Measurements from ENCODE around the gene ITPRID1. TPM values are rescaled to one million over a fixed set of nuclear protein-coding genes. Genes with fewer than 3 reads are reported as not detected.
"Not testable (repeated sequence)": the region's sequence is repeated elsewhere in the genome, so short reads cannot be mapped to it uniquely, and the experiment has no call there.

Gene ITPRID1
- total RNA-seq, 4 donors from 2014 or later, result 1.00 TPM; not detected in 3

DNA sequence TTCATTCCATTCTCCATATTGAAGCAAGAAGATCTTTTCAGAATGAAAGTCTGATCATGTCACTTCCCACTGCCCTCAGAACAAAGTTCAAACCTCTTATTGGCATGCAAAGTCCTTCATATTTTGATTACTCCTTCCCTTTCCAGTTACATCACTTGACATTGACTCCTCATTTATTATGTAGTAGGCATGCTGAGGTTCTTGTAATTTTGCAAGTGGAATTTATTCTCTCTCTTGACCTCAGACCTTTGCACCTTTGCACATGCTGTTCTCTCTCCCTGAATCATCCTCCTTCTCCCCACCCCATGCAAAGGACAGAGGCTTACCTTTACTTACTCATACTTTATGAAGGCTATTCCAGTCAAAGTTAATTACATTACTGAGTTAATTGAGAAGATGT is 13.0 kb downstream of the ITPRID1 start:
- Histone ChIP-seq H3K27ac (no peak overlapping the region), H3K9me3 (no peaks in the 10 kb centered on the region), H3K36me3 (no peaks in the 10 kb centered on the region), H3K4me1 (no peaks in the 10 kb centered on the region), H3K27me3 (no peaks in the 10 kb centered on the region), H3K4me3 (no peak overlapping the region)
- no peak for DNase-seq
- TF ChIP-seq, protein P1, sequence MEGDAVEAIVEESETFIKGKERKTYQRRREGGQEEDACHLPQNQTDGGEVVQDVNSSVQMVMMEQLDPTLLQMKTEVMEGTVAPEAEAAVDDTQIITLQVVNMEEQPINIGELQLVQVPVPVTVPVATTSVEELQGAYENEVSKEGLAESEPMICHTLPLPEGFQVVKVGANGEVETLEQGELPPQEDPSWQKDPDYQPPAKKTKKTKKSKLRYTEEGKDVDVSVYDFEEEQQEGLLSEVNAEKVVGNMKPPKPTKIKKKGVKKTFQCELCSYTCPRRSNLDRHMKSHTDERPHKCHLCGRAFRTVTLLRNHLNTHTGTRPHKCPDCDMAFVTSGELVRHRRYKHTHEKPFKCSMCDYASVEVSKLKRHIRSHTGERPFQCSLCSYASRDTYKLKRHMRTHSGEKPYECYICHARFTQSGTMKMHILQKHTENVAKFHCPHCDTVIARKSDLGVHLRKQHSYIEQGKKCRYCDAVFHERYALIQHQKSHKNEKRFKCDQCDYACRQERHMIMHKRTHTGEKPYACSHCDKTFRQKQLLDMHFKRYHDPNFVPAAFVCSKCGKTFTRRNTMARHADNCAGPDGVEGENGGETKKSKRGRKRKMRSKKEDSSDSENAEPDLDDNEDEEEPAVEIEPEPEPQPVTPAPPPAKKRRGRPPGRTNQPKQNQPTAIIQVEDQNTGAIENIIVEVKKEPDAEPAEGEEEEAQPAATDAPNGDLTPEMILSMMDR (IDR thresholded peaks at IDR 0.05), result no peak
- TF ChIP-seq POLR2A (IDR thresholded peaks at IDR 0.05), result no peak
- intact Hi-C loops (cut with DNase I), result no loop called here

DNA sequence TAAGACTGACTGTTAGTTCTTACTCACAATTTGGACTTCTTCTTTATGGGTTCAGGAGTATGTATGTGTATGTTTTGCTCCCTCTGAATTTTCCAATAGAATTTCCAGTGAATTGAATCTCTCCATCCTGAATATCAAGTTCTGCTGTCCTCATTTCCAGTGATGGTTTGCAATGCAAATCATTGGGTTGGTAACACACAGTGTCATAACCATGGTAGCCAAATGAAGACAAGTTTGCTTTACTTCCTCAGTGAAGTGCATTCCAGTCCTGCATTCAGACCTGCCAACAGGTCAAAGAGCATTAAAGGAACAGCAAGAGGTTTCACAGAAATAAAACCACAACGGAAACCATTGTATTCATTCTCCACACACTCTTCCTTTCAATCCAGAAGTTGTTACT is 15.2 kb downstream of the ITPRID1 start:
- Histone ChIP-seq H3K36me3 (no peaks in the 10 kb centered on the region), H3K9me3 (no peaks in the 10 kb centered on the region), H3K4me1 (no peaks in the 10 kb centered on the region), H3K27ac (no peak overlapping the region), H3K4me3 (no peak overlapping the region), H3K27me3 (no peaks in the 10 kb centered on the region)
- TF ChIP-seq, protein P1 (IDR thresholded peaks at IDR 0.05), result no peak
- no peak for TF ChIP-seq POLR2A (IDR thresholded peaks at IDR 0.05)
- WGBS, 2 donors, result 64 to 69% methylated on average over 1 of the region's 1 CpG
- no peak for DNase-seq
- intact Hi-C loops (cut with DNase I), result no loop called here

DNA sequence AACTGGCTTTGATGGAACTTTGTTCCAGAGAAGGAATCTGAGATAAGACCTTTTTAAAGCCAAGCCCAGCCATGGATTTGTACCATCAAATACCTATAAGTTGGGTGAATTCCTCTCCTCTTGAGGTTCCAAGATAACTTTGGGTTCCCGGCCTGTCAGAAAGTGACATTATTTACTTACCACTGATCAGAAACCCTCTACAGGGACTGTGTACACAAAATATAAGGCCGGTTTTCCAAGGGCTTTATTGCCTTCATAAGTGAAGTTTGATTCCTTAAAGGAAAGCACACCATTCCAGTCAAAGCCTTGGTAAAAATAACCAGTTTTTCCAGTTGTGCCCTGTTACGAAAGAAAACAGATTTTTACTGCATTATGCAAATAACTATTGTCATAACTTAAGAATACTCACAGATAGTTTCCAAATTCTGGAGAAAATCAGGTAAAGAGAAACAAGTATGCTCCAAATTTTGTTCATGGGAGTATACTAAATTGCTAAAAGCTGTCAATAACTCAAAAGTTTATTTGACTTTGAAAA is 26.8 kb downstream of the ITPRID1 start:
- H3K4me3 ChIP-seq; H3K36me3 ChIP-seq; DNase-seq; H3K9me3 ChIP-seq; intact Hi-C loops (cut with DNase I); H3K4me1 ChIP-seq; H3K27me3 ChIP-seq; H3K27ac ChIP-seq: not testable (repeated sequence)
- WGBS, 2 donors, result 16 to 57% methylated on average over 3 of the region's 3 CpGs

DNA sequence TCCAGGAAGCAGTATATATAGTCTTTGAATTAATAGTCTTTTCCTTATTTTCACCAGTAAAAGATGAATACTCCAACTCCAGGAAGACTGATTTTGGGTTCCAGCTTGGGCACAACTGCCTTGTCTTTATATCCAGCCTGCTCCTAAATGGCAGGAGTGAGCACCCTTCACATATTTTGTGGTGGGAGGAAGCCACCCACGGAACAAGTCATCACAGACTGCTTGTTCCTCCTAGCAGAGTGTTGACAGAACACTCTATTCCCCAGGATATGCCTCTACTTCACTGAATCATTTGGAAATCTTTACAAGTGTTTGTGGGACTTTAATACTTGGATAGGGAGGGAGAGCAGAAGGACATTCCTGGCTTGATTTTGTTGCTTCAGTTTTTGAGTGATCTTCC is 31.7 kb downstream of the ITPRID1 start:
- intact Hi-C loops (cut with DNase I), result no loop called here
- no peak for TF ChIP-seq POLR2A (IDR thresholded peaks at IDR 0.05)
- TF ChIP-seq, protein P1 (IDR thresholded peaks at IDR 0.05), result no peak
- peaks cover 0 to 12% (median 0%) of the 10 kb centered on the region in 3 donors for H3K4me1 ChIP-seq
- H3K4me3 ChIP-seq, result no peak overlapping the region
- DNase-seq, result no peak
- H3K27ac ChIP-seq, result no peak overlapping the region
- H3K27me3 ChIP-seq, result no peaks in the 10 kb centered on the region
- WGBS, 2 donors, result 42% methylated on average over 1 of the region's 1 CpG
- H3K36me3 ChIP-seq, result no peaks in the 10 kb centered on the region
- no peaks in the 10 kb centered on the region for H3K9me3 ChIP-seq

DNA sequence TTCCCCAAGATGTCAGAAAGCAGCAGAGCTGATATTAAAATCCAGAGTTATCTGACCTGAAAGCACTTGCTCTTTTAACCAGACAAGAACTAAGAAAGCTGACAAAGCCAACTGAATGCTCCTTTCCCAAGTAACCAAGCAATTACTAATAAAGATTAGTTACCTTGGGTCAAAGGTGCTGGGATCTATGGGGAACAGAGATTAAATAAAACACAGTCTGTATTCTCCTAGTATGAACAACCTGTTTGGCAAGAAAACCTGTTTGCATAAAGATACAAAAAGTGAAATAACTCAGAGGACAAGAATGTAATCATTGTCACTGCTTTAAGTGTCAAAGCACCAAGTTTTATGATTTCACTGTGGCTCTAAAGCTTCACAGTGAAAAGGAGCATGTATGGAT is 35.7 kb downstream of the ITPRID1 start:
- peaks cover 0 to 12% (median 0%) of the 10 kb centered on the region in 3 donors for H3K4me1 ChIP-seq
- intact Hi-C loops (cut with DNase I), result no loop called here
- TF ChIP-seq, protein P1 (IDR thresholded peaks at IDR 0.05), result no peak
- TF ChIP-seq POLR2A (IDR thresholded peaks at IDR 0.05), result no peak
- no peaks in the 10 kb centered on the region for H3K27me3 ChIP-seq
- no peak overlapping the region for H3K27ac ChIP-seq
- H3K36me3 ChIP-seq, result no peaks in the 10 kb centered on the region
- no peak overlapping the region for H3K4me3 ChIP-seq
- no peaks in the 10 kb centered on the region for H3K9me3 ChIP-seq
- no peak for DNase-seq

DNA sequence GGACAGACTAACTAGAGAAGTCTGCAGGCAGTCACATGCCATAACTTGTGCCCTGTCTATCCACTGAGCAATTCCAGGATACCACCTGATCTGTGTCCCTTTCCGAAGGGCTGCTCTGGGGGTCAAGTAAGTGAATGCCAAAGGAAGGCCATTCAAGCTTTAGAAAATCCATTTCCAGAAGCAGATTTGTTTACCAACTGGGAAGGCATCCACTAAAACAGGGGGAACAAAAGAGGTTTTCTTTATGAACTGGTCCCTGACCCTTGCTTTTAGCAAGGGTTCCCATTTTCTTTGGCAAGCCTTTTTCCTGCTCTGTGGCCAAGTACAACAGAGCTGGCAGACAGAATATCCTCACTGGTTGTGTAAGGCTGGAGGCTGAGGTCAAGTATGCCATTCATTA is 36.5 kb downstream of the ITPRID1 start:
- 40% methylated on average over 1 of the region's 1 CpG; no CpG with 5 or more reads in 1 of the 2 donors for WGBS, 2 donors
- Histone ChIP-seq H3K4me3 (no peak overlapping the region), H3K27me3 (no peaks in the 10 kb centered on the region), H3K27ac (no peak overlapping the region), H3K36me3 (no peaks in the 10 kb centered on the region), H3K4me1 (peaks cover 0 to 12% (median 0%) of the 10 kb centered on the region in 3 donors), H3K9me3 (no peaks in the 10 kb centered on the region)
- no peak for DNase-seq
- intact Hi-C loops (cut with DNase I), result no loop called here
- TF ChIP-seq, protein P1 (IDR thresholded peaks at IDR 0.05), result no peak
- no peak for TF ChIP-seq POLR2A (IDR thresholded peaks at IDR 0.05)

All from esophagus squamous epithelium (tissue), 5 donors.